NCI-H69 (cell line): ENCODE data around the gene ASTN2.

ENCODE experiments used
- DNase-seq: peaks from one replicate; lab custom pipeline; 2025; lab: John Stamatoyannopoulos, UW

Gene ASTN2

GRCh38 chr9:117300371-117301110 lies 114.3 kb downstream of the ASTN2 start:
- DNase-seq: no peak

- DNase-seq: no peak
Observed at GRCh38 chr9:117296453-117296852, 118.4 kb downstream of the ASTN2 start.

GRCh38 chr9:117293206-117294114 lies 121.4 kb downstream of the ASTN2 start:
- DNase-seq: peak; percentile 91

- peak; percentile 51 for DNase-seq
Observed at GRCh38 chr9:117290856-117291622, 123.8 kb downstream of the ASTN2 start.

GRCh38 chr9:117290306-117290840 lies 124.5 kb downstream of the ASTN2 start:
- peak; percentile 44 for DNase-seq

GRCh38 chr9:117286245-117286644 lies 128.6 kb downstream of the ASTN2 start:
- no peak for DNase-seq

- no peak for DNase-seq
Observed at GRCh38 chr9:117284414-117284813, 130.4 kb downstream of the ASTN2 start.

GRCh38 chr9:117282541-117282940 lies 132.3 kb downstream of the ASTN2 start:
- DNase-seq: no peak

- DNase-seq: peak; percentile 93
Observed at GRCh38 chr9:117278471-117279035, 136.3 kb downstream of the ASTN2 start.

GRCh38 chr9:117278020-117278419 lies 136.8 kb downstream of the ASTN2 start:
- DNase-seq: peak; percentile 96

GRCh38 chr9:117276444-117276843 lies 138.4 kb downstream of the ASTN2 start:
- peak; percentile 94 for DNase-seq

- peak; percentile 62 for DNase-seq
Observed at GRCh38 chr9:117273612-117274011, 141.2 kb downstream of the ASTN2 start.

GRCh38 chr9:117268847-117269446 lies 145.9 kb downstream of the ASTN2 start:
- DNase-seq: peak; percentile 79

GRCh38 chr9:117266855-117267497 lies 147.9 kb downstream of the ASTN2 start:
- DNase-seq: no peak

GRCh38 chr9:117265253-117265652 lies 149.6 kb downstream of the ASTN2 start:
- no peak for DNase-seq

GRCh38 chr9:117258184-117258866 lies 156.5 kb downstream of the ASTN2 start:
- no peak for DNase-seq

- DNase-seq: no peak
Observed at GRCh38 chr9:117253261-117253660, 161.6 kb downstream of the ASTN2 start.

GRCh38 chr9:117250610-117251215 lies 164.1 kb downstream of the ASTN2 start:
- peak; percentile 55 for DNase-seq

- DNase-seq: no peak
Observed at GRCh38 chr9:117249799-117250198, 165.1 kb downstream of the ASTN2 start.

GRCh38 chr9:117247266-117247665 lies 167.6 kb downstream of the ASTN2 start:
- peak; percentile 78 for DNase-seq
